Epithelial cell of alveolus of lung (primary cell): ENCODE measurements around the gene CEPT1. TPM values are rescaled to one million over a fixed set of nuclear protein-coding genes. Genes with fewer than 3 reads are reported as not detected.

Experiments used
- total RNA-seq: library from RNA; depleted of rRNA; stranded (reverse); fragments of >200 nt; gene quantifications from 2 replicates; pipeline ENCODE4 v1.2.1, GENCODE V29; 2015

The CEPT1 gene
- total RNA-seq: 19.3 and 21.7 TPM in 2 replicates

DNA sequence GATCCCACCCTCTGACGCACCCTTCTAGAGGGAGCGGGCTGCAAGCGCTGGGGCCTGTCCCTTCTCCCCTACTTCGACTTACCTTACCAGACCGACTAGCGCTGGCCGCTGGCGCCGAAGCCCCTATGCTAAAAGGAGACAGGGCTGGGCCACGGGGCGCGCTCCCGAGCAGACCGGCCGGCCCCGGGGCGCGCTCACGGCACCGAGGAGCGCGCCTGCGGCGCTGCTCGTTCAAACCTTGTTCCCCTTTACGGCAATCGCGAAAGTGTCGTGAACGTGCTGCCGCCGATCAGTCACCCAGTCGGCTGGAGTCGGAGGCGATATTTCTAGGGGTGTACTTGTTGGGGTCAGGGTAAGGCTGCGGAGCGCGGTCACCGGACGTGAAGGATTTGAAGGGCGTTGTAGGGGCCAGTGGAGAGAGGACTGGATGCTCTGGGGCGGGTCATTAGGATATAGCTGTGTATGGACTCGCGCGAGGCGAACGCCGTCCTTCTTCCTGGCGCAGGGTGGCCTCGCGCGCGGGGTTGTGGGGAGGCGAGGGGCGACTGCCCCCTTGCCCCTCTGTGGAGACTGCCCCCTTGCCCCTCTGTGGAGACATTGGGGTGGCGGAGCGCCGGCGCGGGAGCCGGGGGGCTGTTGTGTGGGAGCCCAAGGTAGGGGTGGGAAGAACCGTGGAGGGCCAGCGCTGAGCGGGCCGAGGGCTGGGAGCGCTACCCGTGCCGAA is at the start of gene CEPT1, which contains the start of gene DRAM2:
TSS of gene CEPT1 (plus strand) at position 268 of the 724 bp plus-strand sequence. CDS start 7,492 bp downstream, outside the sequence.
TSS of gene DRAM2 (minus strand) at position 138 of the 724 bp plus-strand sequence. CDS start 8,539 bp downstream, outside the sequence.

DNA sequence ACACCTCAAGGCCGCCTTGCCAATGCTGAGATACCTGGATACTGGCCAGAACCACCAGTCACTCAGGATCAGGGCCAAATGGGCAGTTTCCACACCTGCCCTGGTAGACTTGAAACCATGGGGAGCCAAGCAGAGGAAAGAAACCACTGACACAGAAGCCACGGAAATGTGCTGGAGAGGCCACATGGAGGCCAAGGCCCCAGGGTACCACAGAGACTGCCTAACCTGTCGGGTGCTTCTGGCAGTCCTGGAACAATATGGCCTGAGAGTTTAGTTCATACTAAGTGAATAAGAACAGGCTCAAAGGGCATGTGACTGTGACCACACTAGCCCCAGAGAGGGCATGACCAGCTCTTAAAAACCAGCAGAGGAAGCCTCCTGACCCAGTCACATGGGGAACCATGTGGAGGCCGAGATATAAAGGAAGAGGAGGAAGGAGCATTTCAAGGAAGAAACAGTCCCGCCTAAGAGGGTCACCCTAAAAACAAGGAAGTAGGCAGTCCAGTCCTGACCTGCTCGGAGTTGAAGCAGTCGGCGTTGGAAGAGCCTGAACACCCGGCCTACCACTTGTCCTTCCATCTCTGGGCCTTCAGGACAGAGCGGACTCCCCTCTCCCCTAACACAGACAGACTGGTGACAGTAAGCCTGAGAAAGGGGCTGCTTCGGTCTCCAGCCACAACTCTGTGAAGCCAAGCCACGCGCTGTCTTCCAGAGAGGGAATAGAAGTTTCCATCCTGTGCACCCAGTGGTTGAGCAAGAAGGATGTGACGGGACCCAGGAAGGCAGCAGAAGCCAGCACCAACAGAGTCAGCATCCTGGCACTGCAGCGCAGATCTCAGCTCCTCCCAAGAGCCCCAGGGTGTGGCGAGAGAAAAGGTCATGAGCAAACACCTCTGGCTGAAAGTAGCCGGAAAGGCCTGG is 60.1 kb downstream of the CEPT1 start, which contains the start of gene DENND2D:
TSS of gene DENND2D (minus strand) at position 766 of the 921 bp plus-strand sequence. CDS start at position 579, 187 bp downstream.

DNA sequence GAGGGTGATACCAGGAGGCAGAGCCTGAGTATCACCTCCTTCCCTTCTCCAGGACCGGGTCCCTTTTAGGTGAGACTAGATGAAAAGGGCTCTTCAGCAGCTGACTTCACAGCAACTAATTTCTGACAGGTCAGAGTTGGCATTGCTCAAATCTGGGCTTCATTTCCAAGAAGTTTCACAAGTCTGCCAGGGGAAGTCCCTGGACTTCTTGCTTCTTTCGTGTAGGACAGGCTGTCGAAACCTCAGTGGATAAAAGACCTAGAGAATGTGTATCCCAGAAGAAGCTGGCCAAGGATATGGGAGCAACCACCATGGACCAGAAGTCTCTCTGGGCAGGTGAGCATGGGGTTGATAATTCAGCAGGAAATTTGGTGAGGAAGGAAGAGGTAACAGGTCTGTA is 87.4 kb downstream of the CEPT1 start, which contains the start of gene CHI3L2:
TSS of gene CHI3L2 (plus strand) at position 280 of the 400 bp plus-strand sequence. CDS start at position 297, 17 bp downstream.

Other genes with a start within 250 kb of the CEPT1 start
- 15.3 and 19.0 TPM in 2 replicates for gene LRIF1, start 176.3 kb upstream of the CEPT1 start, total RNA-seq
- 46.7 and 118 TPM in 2 replicates for gene DRAM2, start 130 bp upstream of the CEPT1 start, total RNA-seq
- gene DENND2D, start 60.4 kb downstream of the CEPT1 start, total RNA-seq: 3.4 and 3.5 TPM in 2 replicates
- 0.48 TPM in 1 of 2 replicates, not detected in the other for gene CHI3L2, start 87.5 kb downstream of the CEPT1 start, total RNA-seq
- gene CHIA, start 150.6 kb downstream of the CEPT1 start, total RNA-seq: not detected in 2 replicates